ENCODE data around the gene RASGRF1.

- TF ChIP-seq, protein P1, sequence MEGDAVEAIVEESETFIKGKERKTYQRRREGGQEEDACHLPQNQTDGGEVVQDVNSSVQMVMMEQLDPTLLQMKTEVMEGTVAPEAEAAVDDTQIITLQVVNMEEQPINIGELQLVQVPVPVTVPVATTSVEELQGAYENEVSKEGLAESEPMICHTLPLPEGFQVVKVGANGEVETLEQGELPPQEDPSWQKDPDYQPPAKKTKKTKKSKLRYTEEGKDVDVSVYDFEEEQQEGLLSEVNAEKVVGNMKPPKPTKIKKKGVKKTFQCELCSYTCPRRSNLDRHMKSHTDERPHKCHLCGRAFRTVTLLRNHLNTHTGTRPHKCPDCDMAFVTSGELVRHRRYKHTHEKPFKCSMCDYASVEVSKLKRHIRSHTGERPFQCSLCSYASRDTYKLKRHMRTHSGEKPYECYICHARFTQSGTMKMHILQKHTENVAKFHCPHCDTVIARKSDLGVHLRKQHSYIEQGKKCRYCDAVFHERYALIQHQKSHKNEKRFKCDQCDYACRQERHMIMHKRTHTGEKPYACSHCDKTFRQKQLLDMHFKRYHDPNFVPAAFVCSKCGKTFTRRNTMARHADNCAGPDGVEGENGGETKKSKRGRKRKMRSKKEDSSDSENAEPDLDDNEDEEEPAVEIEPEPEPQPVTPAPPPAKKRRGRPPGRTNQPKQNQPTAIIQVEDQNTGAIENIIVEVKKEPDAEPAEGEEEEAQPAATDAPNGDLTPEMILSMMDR (IDR thresholded peaks at IDR 0.05): no peak
- no peak for TF ChIP-seq POLR2A (IDR thresholded peaks at IDR 0.05)
These were observed 168.6 kb downstream of the RASGRF1 start for GRCh38 chr15:78921940-78922339.
